H7 (cell line): Measurements from ENCODE around the gene EFNA5. TPM values are rescaled to one million over a fixed set of nuclear protein-coding genes. Genes with fewer than 3 reads are reported as not detected.

Source experiments
- DNase-seq: peaks from one replicate; pipeline ENCODE4 v3.0.0; 2012
- H3K27me3 ChIP-seq: 2 replicates; pipeline ENCODE4 v1.6.0; 2011; ENCODE audit warnings: mild to moderate bottlenecking, low read length; ENCODE audit not compliant: control insufficient read depth, insufficient read depth
- H3K36me3 ChIP-seq: replicated peaks from 2 replicates; pipeline ENCODE4 v1.5.1; 2011; ENCODE audit warnings: low read length; ENCODE audit not compliant: control insufficient read depth, insufficient read depth
- H3K4me3 ChIP-seq: 2 replicates; pipeline ENCODE4 v1.5.1; 2011; ENCODE audit warnings: low read depth, mild to moderate bottlenecking, control low read depth, low read length, moderate library complexity; ENCODE audit not compliant: insufficient read depth
- total RNA-seq: library from RNA; depleted of rRNA; stranded (reverse); fragments of >200 nt; shearing (Covaris generic); gene quantifications from 2 replicates; pipeline ENCODE4 v1.2.3, GENCODE V29; 2014

EFNA5 gene
- total RNA-seq, 1 experiment from 2014 or later = 5.3 TPM

DNA sequence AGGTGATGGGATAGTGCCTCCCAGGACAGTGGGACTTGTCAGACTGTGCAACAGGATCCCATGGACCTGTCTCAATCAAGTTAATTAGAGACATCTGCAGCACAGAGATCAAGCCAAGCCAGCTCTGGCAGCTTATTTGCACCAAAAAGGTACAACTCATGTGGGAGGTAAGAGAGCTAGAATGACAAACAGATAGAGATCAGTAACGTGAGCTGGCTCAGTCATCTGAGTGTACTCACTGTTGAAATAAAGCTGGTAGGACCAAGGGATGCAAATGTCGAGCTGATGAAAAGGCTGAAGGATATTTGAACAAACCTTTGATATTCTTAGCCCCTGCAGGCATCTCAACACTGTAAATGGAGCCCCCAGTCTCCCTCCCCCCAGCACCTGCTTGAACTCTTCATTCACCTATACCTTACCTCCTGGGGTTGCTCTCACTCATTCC is 198.1 kb downstream of the EFNA5 start:
- Histone ChIP-seq H3K27me3 (no peaks in the 10 kb centered on the region), H3K36me3 (no peaks in the 10 kb centered on the region), H3K4me3 (no peak overlapping the region)
- no peak for DNase-seq

DNA sequence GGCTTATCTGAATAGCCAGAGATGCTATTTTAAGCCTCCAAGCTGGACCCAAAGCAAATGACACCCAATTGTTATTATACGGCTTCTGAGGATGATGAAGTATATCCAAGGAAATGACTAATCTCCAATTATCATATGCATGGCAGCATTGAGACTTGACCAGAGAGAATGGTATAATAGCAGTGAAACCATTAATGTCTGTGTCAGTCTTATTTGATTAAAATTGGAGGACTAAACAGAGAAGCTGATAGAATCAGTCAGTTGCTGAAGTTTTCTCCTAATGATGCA is 200.5 kb downstream of the EFNA5 start:
- no peak for DNase-seq
- no peaks in the 10 kb centered on the region for H3K36me3 ChIP-seq
- H3K4me3 ChIP-seq = no peak overlapping the region
- H3K27me3 ChIP-seq = no peaks in the 10 kb centered on the region

DNA sequence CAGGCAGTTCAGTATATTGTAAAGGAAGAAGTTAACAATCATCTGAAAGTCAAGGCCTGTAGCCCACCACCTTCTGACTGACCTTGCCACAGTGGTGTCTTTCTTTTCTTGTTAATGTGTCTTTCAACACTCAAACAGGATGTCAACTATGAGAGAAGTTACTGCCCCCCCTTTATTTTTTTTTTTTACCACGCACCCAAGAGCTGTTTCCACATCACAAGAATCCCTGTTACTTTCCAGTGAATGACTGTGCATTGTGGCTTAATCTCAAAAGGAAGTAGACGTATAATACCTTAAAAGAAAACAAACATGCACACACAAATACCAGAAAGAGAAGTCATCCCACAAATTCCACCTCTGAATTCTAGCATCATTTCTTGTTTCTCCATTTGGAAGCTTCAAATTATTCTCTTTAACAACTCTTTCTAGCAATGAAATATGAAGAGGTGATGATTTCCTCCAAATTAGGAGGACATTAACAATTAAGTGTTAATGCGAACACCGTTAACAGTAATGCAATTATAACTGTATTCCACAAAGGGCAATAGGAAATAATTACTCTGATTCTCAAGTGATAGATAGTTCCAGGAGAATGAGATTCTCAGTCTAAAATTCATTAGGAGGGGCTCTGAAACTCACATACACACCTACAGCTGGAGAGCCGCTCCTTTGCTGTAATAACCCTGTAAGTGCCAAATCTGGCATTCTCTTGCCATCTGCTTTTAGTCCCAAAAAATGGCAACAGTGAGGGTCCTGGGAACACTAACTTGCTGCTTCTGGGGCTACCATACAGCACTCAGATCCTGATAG is 201.0 kb downstream of the EFNA5 start:
- H3K27me3 ChIP-seq = no peaks in the 10 kb centered on the region
- no peak for DNase-seq
- H3K36me3 ChIP-seq = no peaks in the 10 kb centered on the region
- H3K4me3 ChIP-seq = no peak overlapping the region

DNA sequence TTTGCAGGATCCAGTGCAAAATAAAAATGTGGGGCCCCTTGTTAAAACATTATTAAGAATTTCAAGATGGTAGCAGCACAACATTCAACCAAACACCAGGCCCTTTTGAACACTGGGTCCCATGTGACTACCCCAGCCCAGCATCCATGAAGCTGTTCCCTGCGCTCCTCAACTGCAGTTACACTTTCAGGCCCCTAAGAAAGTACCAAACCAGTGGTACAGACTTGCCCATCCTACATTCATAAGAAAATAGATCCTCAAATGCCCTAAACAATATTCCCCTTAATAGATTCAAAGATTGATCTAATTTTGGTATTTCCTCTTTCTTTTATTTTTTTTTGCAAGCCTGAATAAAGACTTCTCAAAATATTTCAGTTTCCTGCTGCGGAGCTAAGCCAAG is 201.7 kb downstream of the EFNA5 start:
- H3K4me3 ChIP-seq = no peak overlapping the region
- H3K27me3 ChIP-seq = no peaks in the 10 kb centered on the region
- DNase-seq = no peak
- no peaks in the 10 kb centered on the region for H3K36me3 ChIP-seq

DNA sequence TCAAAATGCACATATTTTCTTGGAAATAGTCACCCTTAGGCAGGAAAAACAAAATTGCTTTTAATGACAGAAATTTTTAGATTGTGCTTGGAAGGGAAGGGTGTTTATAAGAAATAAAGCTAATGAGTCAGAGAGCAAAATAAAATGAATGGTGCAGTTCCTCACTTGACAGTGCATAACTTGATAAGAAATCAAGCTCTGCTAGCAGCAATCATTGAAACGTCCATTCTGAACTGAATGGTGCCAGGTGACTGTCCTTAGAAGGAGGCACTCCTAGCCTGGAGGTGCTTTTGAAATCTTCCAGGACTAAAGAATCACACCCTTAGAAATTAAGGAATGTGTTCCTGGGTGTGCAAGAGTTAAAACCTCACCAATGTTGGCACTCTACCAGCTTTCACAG is 202.5 kb downstream of the EFNA5 start:
- Histone ChIP-seq H3K27me3 (no peaks in the 10 kb centered on the region), H3K36me3 (no peaks in the 10 kb centered on the region), H3K4me3 (no peak overlapping the region)
- no peak for DNase-seq

DNA sequence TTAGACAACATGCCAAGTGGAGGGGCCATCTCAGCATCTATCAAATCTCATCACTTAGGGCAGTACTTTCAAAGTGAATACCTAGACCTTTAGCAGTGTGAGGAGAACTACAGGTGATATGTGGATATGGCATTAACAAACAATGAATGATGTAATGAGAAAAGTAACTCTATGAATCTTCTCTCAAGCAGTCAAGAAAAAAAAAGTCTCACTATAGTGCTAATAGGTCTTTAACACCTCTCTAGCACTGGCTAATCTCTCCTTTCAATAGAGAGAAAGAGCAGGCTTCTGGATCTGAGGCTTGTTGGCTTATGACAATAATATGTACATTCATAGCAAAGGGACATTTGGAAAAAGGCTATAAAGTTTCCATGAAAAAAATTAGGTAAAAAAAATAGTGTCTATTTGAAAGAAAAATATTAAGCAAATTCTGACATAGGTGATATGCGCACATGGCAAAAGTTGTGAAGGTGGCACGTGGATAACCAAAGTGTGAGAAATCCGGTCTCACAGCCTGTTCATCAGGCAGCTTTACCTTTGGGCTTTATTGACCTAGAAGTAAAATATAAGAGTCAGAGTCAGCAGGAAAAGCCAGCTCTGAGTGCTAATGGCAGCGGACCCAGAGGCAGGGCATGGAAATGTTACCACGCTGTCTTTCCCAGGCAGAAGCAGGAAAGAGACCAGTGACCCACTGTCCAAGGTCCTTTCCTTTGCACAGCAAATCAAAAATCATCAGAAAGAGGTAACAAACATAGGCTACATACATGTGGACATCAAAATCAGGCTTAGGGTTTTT is 203.4 kb downstream of the EFNA5 start:
- H3K27me3 ChIP-seq = no peaks in the 10 kb centered on the region
- no peak overlapping the region for H3K4me3 ChIP-seq
- H3K36me3 ChIP-seq = no peaks in the 10 kb centered on the region
- DNase-seq = no peak

DNA sequence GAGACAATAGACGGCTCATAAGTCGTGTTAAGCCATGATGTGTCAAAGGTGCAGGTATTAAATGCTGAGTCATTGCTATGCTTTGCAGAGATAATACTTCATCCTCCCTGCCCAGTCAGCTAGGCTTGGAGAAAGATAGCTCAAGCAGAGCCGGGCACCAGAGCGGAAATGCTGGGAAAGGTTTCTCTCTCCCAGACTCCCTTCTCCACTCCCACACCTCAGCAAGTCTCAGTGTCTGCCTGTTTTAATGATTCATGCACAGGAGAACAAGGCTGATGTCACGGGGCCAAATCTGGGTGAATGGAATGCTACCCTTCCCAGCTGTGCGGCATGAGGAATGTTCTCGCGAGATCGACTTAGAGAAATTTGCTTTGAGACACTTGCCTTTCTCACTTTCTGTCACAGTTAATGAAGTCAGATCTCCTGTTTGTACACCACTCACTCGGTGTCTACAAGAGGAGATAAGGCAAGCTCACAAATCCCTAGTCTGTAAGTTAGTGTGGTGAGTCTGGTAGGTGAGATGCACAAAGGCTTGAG is 204.4 kb downstream of the EFNA5 start:
- Histone ChIP-seq H3K4me3 (no peak overlapping the region), H3K27me3 (no peaks in the 10 kb centered on the region), H3K36me3 (no peaks in the 10 kb centered on the region)
- DNase-seq = no peak

DNA sequence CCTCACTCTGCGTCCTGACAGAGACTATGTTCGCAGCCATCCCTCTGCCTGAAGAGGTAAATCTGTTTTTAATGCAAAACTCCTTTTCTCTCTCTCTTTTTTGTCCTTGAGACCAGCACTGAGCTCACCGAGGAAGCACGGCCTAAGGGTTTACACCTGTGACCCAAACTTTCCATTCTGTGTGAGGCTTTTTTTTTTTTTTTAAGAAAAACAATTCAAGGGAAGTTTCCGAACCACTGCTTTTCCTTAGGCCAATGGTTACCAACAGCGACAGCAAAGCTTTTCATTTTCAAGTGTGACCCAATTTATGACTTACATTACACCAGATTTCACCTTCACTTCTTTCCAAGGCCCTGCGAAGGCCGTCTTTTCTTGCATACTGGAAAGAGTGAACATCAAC is 205.9 kb downstream of the EFNA5 start:
- Histone ChIP-seq H3K27me3 (no peaks in the 10 kb centered on the region), H3K36me3 (no peaks in the 10 kb centered on the region), H3K4me3 (no peak overlapping the region)
- DNase-seq = no peak

DNA sequence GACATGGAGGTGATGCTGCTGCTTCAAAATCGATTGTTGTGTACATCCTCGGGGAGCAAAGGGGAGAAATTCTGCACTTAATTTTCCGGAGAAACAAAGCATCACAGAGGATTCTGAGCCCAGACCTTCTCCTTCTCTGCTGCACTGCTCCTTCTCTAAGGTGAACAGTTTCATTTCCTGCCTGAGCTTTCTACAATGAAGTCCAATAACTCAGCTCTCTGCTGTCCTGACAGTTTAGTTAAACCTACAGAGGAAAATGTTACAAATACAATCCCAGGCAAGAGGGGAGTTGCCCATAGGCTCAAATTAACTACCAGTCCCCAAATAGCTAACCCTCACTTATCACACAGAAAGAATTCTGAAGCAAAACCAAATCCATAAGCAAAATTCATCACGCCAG is 206.3 kb downstream of the EFNA5 start:
- no peak for DNase-seq
- Histone ChIP-seq H3K27me3 (no peaks in the 10 kb centered on the region), H3K4me3 (no peak overlapping the region), H3K36me3 (no peaks in the 10 kb centered on the region)

DNA sequence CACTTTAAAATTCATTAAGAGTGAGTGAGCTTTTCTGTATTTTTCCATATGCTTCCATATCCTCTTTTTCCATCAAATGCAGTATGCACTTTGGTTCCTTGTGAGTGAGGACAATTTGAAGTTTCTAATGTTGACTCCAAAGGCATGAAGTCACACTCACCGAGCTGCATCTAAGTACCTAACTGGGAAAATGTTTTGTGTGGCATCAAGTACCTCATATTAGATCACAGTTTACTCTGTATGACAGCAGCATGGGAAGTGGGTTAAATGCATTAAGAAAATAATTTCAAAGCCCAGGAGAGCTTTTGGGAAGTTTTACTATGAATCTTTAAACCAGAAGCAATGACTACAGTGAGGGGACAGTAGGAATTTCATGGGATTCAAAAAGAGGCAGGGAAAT is 207.0 kb downstream of the EFNA5 start:
- no peaks in the 10 kb centered on the region for H3K27me3 ChIP-seq
- DNase-seq = no peak
- no peak overlapping the region for H3K4me3 ChIP-seq
- H3K36me3 ChIP-seq = no peaks in the 10 kb centered on the region

DNA sequence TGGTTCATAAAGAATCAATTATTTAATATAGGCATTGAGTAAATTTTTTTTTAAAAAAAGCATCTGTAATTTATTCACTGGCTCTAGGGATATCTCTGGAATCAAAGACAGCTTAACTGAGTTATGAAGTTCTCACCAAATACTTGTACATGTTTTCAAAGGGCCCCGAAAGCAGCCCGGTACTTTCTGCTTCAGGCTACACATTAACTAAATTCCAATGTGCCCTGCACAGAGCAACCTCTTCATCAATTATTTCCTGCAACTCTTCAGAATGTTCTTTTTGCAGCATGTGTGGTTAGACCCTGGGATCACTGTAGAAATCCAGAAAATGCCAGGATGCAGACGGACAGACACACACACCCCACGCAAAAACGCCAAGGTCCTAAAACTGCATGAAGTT is 209.0 kb downstream of the EFNA5 start:
- no peaks in the 10 kb centered on the region for H3K27me3 ChIP-seq
- no peaks in the 10 kb centered on the region for H3K36me3 ChIP-seq
- no peak overlapping the region for H3K4me3 ChIP-seq
- no peak for DNase-seq

DNA sequence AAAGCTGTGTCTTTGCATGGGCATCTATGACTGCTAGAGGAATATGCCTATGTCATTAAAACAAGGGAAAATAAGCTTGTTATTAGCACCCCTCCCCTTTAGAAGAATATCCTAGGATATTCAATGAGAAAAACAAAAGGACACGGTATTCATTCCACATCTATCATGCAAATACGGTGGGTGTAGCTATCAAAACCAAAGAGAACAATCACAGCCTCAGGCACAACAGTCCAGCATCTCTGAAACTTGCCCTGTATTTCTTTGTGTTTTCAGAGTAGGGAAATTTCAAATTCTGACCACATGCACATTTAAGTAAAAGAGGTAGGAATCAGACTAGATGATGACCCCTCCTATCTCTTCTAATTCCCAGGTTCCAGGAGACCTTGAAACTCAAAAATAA is 209.9 kb downstream of the EFNA5 start:
- Histone ChIP-seq H3K27me3 (no peaks in the 10 kb centered on the region), H3K36me3 (no peaks in the 10 kb centered on the region), H3K4me3 (no peak overlapping the region)
- DNase-seq = no peak

DNA sequence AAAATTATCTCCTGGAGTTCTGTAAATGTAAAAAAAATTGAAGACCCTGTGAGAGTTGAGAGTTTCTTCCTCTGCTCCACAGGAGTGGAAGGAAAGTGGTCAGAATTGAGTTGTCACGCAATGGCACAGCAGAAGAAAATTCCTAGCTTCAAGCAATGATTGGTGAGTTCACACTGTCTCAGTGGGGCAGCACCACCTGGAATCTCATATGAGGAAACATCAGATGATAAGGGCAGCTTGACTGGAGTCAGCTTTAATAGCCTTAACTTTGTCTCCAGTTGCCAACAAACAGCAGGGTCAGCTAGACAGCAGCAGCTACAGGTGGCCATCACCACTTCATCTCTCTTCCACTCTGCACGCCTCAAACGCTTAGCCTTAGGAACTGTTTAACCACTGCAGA is 211.1 kb downstream of the EFNA5 start:
- Histone ChIP-seq H3K27me3 (no peaks in the 10 kb centered on the region), H3K4me3 (no peak overlapping the region), H3K36me3 (no peaks in the 10 kb centered on the region)
- DNase-seq = no peak

DNA sequence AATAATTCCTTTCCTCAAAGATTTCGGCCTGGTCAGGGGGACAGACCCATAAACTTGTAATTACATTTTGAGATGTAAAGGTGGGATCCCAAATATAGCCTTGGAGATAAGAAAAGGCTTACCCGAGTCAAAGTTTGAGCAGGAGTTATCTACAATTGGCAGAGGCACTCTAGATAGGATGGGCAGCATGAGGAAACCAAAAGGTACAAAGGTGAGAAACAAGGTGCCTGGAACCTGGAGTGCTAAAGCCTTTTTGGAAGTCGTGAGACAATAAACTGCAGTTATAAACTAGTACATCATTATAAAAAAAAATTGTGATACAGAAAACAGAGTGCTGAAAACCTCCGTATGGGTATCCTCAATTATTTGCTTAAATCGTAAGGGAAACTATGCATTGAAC is 212.4 kb downstream of the EFNA5 start:
- DNase-seq = no peak
- Histone ChIP-seq H3K36me3 (no peaks in the 10 kb centered on the region), H3K27me3 (no peaks in the 10 kb centered on the region), H3K4me3 (no peak overlapping the region)

DNA sequence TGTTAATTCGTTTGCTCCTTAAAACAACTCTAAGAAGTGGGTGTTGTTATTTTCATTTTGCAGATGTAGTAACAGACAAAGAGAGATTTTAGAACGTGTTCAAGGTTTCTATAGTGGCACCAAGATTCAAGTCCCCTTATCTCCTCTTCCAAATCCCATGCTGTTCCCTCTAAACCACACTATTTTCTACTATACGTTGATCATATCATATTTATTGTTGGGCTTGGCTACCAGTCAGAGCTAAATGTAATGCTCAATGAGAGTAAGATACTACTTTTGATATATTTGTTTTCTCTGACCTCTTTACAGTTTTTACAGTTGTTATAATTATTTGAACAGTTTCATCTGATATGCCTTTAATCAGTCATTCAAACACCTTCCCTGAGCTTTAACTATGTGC is 212.9 kb downstream of the EFNA5 start:
- Histone ChIP-seq H3K4me3 (no peak overlapping the region), H3K27me3 (no peaks in the 10 kb centered on the region), H3K36me3 (no peaks in the 10 kb centered on the region)
- no peak for DNase-seq
